ENCODE measurements around the gene UAP1L1.
A peak's percentile ranks its signal among the peaks of the same experiment; 100 is the strongest.

Gene UAP1L1

GRCh38 chr9:137086531-137087408, 9.5 kb downstream of the UAP1L1 start, which contains the start of gene MAN1B1:
TSS of gene MAN1B1 (plus strand) at chr9:137086985. CDS start at chr9:137087000, 15 bp downstream.
- peak; percentile 99 for DNase-seq (ENCODE audit: low read depth, low spot score)
- WGBS (ENCODE audit: insufficient coverage, insufficient read length): no CpG with 5 or more reads among the region's 101 CpGs
- Histone ChIP-seq H3K4me3 (ENCODE audit: low read length) (peak within 1 kb of the TSS; percentile 51; the same call in 1 of the 2 replicates), H3K4me1 (ENCODE audit: control insufficient read depth, insufficient read depth, low read length) (no peaks in the 10 kb centered on the region; the same call in 1 of the 2 replicates), H3K9me3 (ENCODE audit: control insufficient read depth, insufficient read depth, low read length) (no peaks in the 10 kb centered on the region), H3K27ac (ENCODE audit: low read length) (no peak within 1 kb of the TSS), H3K27me3 (ENCODE audit: control insufficient read depth, insufficient read depth, low read length) (no peaks in the 10 kb centered on the region), H3K36me3 (ENCODE audit: control insufficient read depth, insufficient read depth, low read length) (0 out of 2 replicates have a peak, but pooled peaks cover 3% of the 10 kb centered on the region)

- no peak for DNase-seq (ENCODE audit: low read depth, low spot score)
- Histone ChIP-seq H3K9me3 (ENCODE audit: control insufficient read depth, insufficient read depth, low read length) (no peaks in the 10 kb centered on the region), H3K27me3 (ENCODE audit: control insufficient read depth, insufficient read depth, low read length) (no peaks in the 10 kb centered on the region), H3K4me3 (ENCODE audit: low read length) (peak overlapping the region; percentile 51; the same call in 1 of the 2 replicates), H3K27ac (ENCODE audit: low read length) (no peak overlapping the region), H3K36me3 (ENCODE audit: control insufficient read depth, insufficient read depth, low read length) (0 out of 2 replicates have a peak, but pooled peaks cover 3% of the 10 kb centered on the region), H3K4me1 (ENCODE audit: control insufficient read depth, insufficient read depth, low read length) (no peaks in the 10 kb centered on the region; the same call in 1 of the 2 replicates)
- WGBS (ENCODE audit: insufficient coverage, insufficient read length): no CpG with 5 or more reads among the region's 22 CpGs
These were observed 10.2 kb downstream of the UAP1L1 start for GRCh38 chr9:137087409-137087925.

DNA sequence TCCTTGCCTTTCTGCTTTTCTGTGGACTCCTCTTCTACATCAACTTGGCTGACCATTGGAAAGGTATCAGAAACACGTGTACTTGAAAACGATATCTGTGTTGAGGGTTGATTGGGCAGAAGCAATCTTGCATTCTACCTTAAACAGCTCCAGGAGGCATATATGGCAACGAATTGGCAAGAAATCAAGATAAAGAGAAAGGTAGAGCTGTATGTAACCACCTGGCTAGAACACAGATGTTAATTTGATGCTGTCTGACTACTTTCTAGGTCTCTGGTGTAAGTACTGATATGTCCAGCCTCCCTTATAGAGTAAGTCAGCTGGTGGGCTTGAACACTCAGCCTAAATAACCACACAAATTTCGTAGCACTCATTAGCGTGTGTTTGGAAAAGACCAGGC, 10.8 kb downstream of the UAP1L1 start:
- Histone ChIP-seq H3K27me3 (ENCODE audit: control insufficient read depth, insufficient read depth, low read length) (no peaks in the 10 kb centered on the region), H3K4me3 (ENCODE audit: low read length) (no peak overlapping the region), H3K36me3 (ENCODE audit: control insufficient read depth, insufficient read depth, low read length) (0 out of 2 replicates have a peak, but pooled peaks cover 3% of the 10 kb centered on the region), H3K4me1 (ENCODE audit: control insufficient read depth, insufficient read depth, low read length) (no peaks in the 10 kb centered on the region; the same call in 1 of the 2 replicates), H3K9me3 (ENCODE audit: control insufficient read depth, insufficient read depth, low read length) (no peaks in the 10 kb centered on the region), H3K27ac (ENCODE audit: low read length) (no peak overlapping the region)
- DNase-seq (ENCODE audit: low read depth, low spot score): no peak
- WGBS (ENCODE audit: insufficient coverage, insufficient read length): no CpG with 5 or more reads among the region's 5 CpGs

- no peak for DNase-seq (ENCODE audit: low read depth, low spot score)
- no CpG with 5 or more reads among the region's 11 CpGs for WGBS (ENCODE audit: insufficient coverage, insufficient read length)
- Histone ChIP-seq H3K27me3 (ENCODE audit: control insufficient read depth, insufficient read depth, low read length) (no peaks in the 10 kb centered on the region), H3K4me1 (ENCODE audit: control insufficient read depth, insufficient read depth, low read length) (no peaks in the 10 kb centered on the region; the same call in 1 of the 2 replicates), H3K4me3 (ENCODE audit: low read length) (no peak overlapping the region), H3K27ac (ENCODE audit: low read length) (no peak overlapping the region), H3K36me3 (ENCODE audit: control insufficient read depth, insufficient read depth, low read length) (0 out of 2 replicates have a peak, but pooled peaks cover 3% of the 10 kb centered on the region), H3K9me3 (ENCODE audit: control insufficient read depth, insufficient read depth, low read length) (no peaks in the 10 kb centered on the region)
These were observed 12.1 kb downstream of the UAP1L1 start for GRCh38 chr9:137089232-137089947.

DNA sequence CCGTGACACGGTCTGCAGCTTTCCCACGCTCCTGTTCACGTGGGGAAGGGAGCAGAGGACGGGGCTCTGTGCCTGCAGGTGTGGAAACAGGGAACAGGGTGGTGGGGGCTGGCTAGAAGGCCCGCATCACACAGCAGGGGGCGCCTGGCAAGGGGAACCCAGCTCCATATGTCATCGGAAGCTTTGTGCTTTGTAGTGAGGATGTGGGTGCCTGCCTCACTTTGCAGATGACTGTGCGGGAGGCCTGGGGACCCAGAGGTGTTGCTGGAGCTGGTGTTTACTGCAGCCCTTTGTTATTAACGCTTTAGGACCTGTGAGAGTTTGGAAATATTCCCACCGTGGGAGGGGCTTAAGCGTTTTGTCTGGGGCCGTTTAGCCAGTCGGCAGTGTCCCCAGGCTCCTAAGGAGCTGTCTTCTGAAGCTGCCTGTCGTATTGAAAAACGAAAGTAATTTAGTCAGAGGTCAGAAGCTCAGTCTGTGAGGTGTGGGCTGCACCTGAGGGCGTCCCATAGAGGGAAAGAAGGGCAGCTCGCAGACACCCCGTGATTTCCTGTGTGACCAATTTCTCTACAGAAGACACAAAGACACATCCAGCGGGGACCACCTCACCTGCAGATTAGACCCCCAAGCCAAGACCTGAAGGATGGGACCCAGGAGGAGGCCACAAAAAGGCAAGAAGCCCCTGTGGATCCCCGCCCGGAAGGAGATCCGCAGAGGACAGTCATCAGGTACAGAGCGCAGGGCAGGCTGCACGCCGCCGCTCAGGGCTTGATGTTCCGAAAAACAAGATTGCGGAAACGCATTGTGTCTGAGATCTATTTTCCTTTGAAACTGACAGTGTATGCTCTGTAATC, 18.6 kb downstream of the UAP1L1 start:
- Histone ChIP-seq H3K36me3 (ENCODE audit: control insufficient read depth, insufficient read depth, low read length) (peaks cover 16% of the 10 kb centered on the region), H3K27ac (ENCODE audit: low read length) (no peak overlapping the region), H3K4me1 (ENCODE audit: control insufficient read depth, insufficient read depth, low read length) (no peaks in the 10 kb centered on the region), H3K27me3 (ENCODE audit: control insufficient read depth, insufficient read depth, low read length) (no peaks in the 10 kb centered on the region), H3K4me3 (ENCODE audit: low read length) (no peak overlapping the region), H3K9me3 (ENCODE audit: control insufficient read depth, insufficient read depth, low read length) (no peaks in the 10 kb centered on the region)
- DNase-seq (ENCODE audit: low read depth, low spot score): no peak
- no CpG with 5 or more reads among the region's 30 CpGs for WGBS (ENCODE audit: insufficient coverage, insufficient read length)

GRCh38 chr9:137096785-137097546, 19.6 kb downstream of the UAP1L1 start:
- no CpG with 5 or more reads among the region's 31 CpGs for WGBS (ENCODE audit: insufficient coverage, insufficient read length)
- no peaks in the 10 kb centered on the region for H3K4me1 ChIP-seq (ENCODE audit: control insufficient read depth, insufficient read depth, low read length)
- no peaks in the 10 kb centered on the region for H3K27me3 ChIP-seq (ENCODE audit: control insufficient read depth, insufficient read depth, low read length)
- no peaks in the 10 kb centered on the region for H3K9me3 ChIP-seq (ENCODE audit: control insufficient read depth, insufficient read depth, low read length)
- no peak for DNase-seq (ENCODE audit: low read depth, low spot score)
- H3K27ac ChIP-seq (ENCODE audit: low read length): no peak overlapping the region
- peaks cover 24% of the 10 kb centered on the region for H3K36me3 ChIP-seq (ENCODE audit: control insufficient read depth, insufficient read depth, low read length)
- H3K4me3 ChIP-seq (ENCODE audit: low read length): no peak overlapping the region

GRCh38 chr9:137097761-137098462, 20.6 kb downstream of the UAP1L1 start:
- WGBS (ENCODE audit: insufficient coverage, insufficient read length): no CpG with 5 or more reads among the region's 20 CpGs

GRCh38 chr9:137099231-137099630, 21.9 kb downstream of the UAP1L1 start:
- Histone ChIP-seq H3K4me3 (ENCODE audit: low read length) (no peak overlapping the region), H3K9me3 (ENCODE audit: control insufficient read depth, insufficient read depth, low read length) (no peaks in the 10 kb centered on the region), H3K27ac (ENCODE audit: low read length) (no peak overlapping the region), H3K4me1 (ENCODE audit: control insufficient read depth, insufficient read depth, low read length) (no peaks in the 10 kb centered on the region), H3K36me3 (ENCODE audit: control insufficient read depth, insufficient read depth, low read length) (peaks cover 44% of the 10 kb centered on the region), H3K27me3 (ENCODE audit: control insufficient read depth, insufficient read depth, low read length) (no peaks in the 10 kb centered on the region)
- WGBS (ENCODE audit: insufficient coverage, insufficient read length): no CpG with 5 or more reads among the region's 14 CpGs
- no peak for DNase-seq (ENCODE audit: low read depth, low spot score)

More at GRCh38 chr9:137097761-137098462, 20.6 kb downstream of the UAP1L1 start:
- no peak overlapping the region for H3K27ac ChIP-seq (ENCODE audit: low read length)
- peaks cover 34% of the 10 kb centered on the region for H3K36me3 ChIP-seq (ENCODE audit: control insufficient read depth, insufficient read depth, low read length)
- H3K27me3 ChIP-seq (ENCODE audit: control insufficient read depth, insufficient read depth, low read length): no peaks in the 10 kb centered on the region
- H3K4me3 ChIP-seq (ENCODE audit: low read length): no peak overlapping the region
- H3K9me3 ChIP-seq (ENCODE audit: control insufficient read depth, insufficient read depth, low read length): no peaks in the 10 kb centered on the region
- no peak for DNase-seq (ENCODE audit: low read depth, low spot score)
- H3K4me1 ChIP-seq (ENCODE audit: control insufficient read depth, insufficient read depth, low read length): no peaks in the 10 kb centered on the region

All from iPS DF 6.9 (cell line).